ENCODE data around the gene PAX6. TPM values are rescaled to one million over a fixed set of nuclear protein-coding genes. Genes with fewer than 3 reads are reported as not detected.

PAX6 gene
- total RNA-seq, 1 experiment from 2014 or later: 14.6 TPM

DNA sequence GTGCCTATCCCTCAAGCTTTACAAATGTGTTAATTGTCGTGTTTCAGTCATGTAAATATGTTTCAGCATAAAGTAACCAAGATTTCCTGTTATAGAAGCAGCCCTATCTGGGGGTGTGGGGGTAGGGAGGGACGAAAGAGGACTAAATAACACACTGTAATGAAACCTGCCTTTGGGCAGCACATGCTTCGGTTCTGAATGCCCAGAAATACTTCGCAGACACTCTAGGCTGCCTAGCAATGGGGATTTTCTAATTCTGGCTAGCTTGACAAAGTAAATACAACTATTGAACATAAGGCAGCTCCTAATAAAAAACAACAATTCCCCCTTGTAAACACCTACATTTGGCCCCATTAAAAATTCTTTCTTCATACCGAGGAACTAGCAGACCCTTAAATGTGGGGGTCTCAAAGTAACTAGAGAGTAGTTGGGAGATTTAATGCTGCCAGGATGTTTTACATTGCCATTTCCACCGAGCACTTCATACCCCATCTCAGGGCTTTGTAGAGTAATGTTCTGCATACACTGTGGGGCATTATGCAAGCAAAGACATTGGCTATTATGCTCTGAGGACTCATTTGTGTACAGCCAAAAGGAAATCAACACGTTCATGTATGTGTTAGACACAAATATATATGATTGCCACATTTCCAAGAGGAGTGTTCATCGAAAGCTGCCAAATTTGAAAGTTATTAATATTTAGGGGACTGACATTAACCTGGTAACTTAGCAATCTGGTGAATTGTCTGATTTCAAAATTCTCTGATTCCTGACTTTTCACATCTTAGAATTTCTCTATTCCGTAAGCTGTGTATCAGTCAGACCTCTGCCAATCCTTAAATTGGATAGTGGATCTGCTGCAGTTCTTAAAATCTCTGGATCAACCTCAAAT, 42.1 kb downstream of the PAX6 start:
- H3F3A ChIP-seq (ENCODE audit: low read length, unreplicated experiment): no peaks in the 10 kb centered on the region
- H2AFZ ChIP-seq (ENCODE audit: low read length): no peak overlapping the region
- H3K36me3 ChIP-seq (ENCODE audit: low read depth, low read length): no peaks in the 10 kb centered on the region
- no TSS peak for BruUV-seq (replicated peaks)
- no peaks in the 10 kb centered on the region for H4K20me1 ChIP-seq (ENCODE audit: low read length)
- no peaks in the 10 kb centered on the region for H3K9me3 ChIP-seq (ENCODE audit: low read length)
- no peaks in the 10 kb centered on the region for H3K9me2 ChIP-seq (replicated peaks; ENCODE audit: low read length)
- TF ChIP-seq EZH2 (IDR thresholded peaks at IDR 0.05; ENCODE audit: low read length, unreplicated experiment) (no peak), EZH2phosphoT487 (IDR thresholded peaks at IDR 0.05; ENCODE audit: borderline replicate concordance, low read length) (no peak)
- TF ChIP-seq, protein P1, sequence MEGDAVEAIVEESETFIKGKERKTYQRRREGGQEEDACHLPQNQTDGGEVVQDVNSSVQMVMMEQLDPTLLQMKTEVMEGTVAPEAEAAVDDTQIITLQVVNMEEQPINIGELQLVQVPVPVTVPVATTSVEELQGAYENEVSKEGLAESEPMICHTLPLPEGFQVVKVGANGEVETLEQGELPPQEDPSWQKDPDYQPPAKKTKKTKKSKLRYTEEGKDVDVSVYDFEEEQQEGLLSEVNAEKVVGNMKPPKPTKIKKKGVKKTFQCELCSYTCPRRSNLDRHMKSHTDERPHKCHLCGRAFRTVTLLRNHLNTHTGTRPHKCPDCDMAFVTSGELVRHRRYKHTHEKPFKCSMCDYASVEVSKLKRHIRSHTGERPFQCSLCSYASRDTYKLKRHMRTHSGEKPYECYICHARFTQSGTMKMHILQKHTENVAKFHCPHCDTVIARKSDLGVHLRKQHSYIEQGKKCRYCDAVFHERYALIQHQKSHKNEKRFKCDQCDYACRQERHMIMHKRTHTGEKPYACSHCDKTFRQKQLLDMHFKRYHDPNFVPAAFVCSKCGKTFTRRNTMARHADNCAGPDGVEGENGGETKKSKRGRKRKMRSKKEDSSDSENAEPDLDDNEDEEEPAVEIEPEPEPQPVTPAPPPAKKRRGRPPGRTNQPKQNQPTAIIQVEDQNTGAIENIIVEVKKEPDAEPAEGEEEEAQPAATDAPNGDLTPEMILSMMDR (conservative IDR thresholded peaks at IDR 0.05; ENCODE audit: low read depth, low read length): no peak
- no peak overlapping the region for H3K27ac ChIP-seq (ENCODE audit: low read length)
- no peak for DNase-seq
- no peak overlapping the region for H3K9ac ChIP-seq (ENCODE audit: low read length)
- no peak overlapping the region for H3K4me2 ChIP-seq (ENCODE audit: low read length)
- no peak overlapping the region for H3K4me3 ChIP-seq (ENCODE audit: low read length)
- CTCF ChIA-PET: no interaction called here
- no peaks in the 10 kb centered on the region for H3K79me2 ChIP-seq (ENCODE audit: low read length)
- intact Hi-C loops (cut with micrococcal nuclease): no loop called here
- ATAC-seq: no peak
- no peaks in the 10 kb centered on the region for H3K27me3 ChIP-seq (ENCODE audit: low read length)
- H3K4me1 ChIP-seq (ENCODE audit: insufficient read depth, low read length): no peaks in the 10 kb centered on the region
- POLR2A ChIA-PET (ENCODE audit: unreplicated experiment): no interaction called here

DNA sequence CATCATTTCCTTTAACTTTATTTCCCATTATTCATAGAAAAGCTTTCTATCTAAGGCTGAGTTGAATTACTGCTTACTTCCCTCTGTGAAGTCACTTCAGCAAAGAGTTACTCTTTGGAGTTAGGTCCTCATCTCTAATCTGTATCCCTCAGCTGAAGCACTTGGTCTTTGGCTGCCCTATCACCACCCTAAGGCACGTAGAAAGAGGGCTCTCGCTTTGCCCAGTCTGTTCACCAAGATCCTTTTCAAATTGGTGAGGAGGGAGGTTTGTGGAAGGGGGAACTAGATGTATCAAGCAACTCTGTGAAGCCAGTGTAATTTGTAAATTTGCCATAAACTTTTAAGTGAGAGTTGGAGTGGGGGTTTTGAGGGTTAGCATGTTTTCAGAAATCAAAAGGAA, 43.4 kb downstream of the PAX6 start:
- no peaks in the 10 kb centered on the region for H4K20me1 ChIP-seq (ENCODE audit: low read length)
- POLR2A ChIA-PET (ENCODE audit: unreplicated experiment): no interaction called here
- no peaks in the 10 kb centered on the region for H3K27me3 ChIP-seq (ENCODE audit: low read length)
- intact Hi-C loops (cut with micrococcal nuclease): no loop called here
- ATAC-seq (no peak), DNase-seq (no peak)
- no peak overlapping the region for H3K27ac ChIP-seq (ENCODE audit: low read length)
- no peak overlapping the region for H3K4me2 ChIP-seq (ENCODE audit: low read length)
- H3K4me1 ChIP-seq (ENCODE audit: insufficient read depth, low read length): no peaks in the 10 kb centered on the region
- BruUV-seq (replicated peaks): no TSS peak
- CTCF ChIA-PET: no interaction called here
- H3K4me3 ChIP-seq (ENCODE audit: low read length): no peak overlapping the region
- TF ChIP-seq EZH2phosphoT487 (IDR thresholded peaks at IDR 0.05; ENCODE audit: borderline replicate concordance, low read length) (no peak), EZH2 (IDR thresholded peaks at IDR 0.05; ENCODE audit: low read length, unreplicated experiment) (no peak)
- TF ChIP-seq, protein P1 (conservative IDR thresholded peaks at IDR 0.05; ENCODE audit: low read depth, low read length): no peak
- H3K9me2 ChIP-seq (replicated peaks; ENCODE audit: low read length): no peaks in the 10 kb centered on the region
- H3K36me3 ChIP-seq (ENCODE audit: low read depth, low read length): no peaks in the 10 kb centered on the region
- no peaks in the 10 kb centered on the region for H3K79me2 ChIP-seq (ENCODE audit: low read length)
- no peak overlapping the region for H2AFZ ChIP-seq (ENCODE audit: low read length)
- no peak overlapping the region for H3K9ac ChIP-seq (ENCODE audit: low read length)
- no peaks in the 10 kb centered on the region for H3F3A ChIP-seq (ENCODE audit: low read length, unreplicated experiment)
- no peaks in the 10 kb centered on the region for H3K9me3 ChIP-seq (ENCODE audit: low read length)

DNA sequence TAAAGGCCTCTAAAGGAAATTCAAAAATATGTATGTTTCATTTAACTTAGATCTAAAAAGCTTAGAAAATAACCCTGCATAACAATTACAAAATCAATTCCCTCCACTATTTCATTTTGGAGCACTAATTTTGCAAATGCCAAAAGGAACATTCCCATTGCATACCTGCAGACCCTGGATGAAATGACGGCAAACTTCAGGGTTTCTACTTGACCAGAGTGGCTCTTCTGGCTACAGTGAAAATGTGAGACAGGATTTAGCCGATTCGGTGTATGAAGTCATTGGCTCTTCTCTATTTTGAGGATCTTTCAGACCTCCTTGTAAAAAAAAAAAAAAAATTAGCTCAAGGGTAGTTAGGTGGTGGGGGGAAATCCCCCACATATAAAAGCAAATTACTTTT, 44.1 kb downstream of the PAX6 start:
- POLR2A ChIA-PET (ENCODE audit: unreplicated experiment): no interaction called here
- Histone ChIP-seq H3K4me2 (ENCODE audit: low read length) (no peak overlapping the region), H3K9ac (ENCODE audit: low read length) (no peak overlapping the region), H3K9me3 (ENCODE audit: low read length) (no peaks in the 10 kb centered on the region), H3F3A (ENCODE audit: low read length, unreplicated experiment) (no peaks in the 10 kb centered on the region), H3K4me3 (ENCODE audit: low read length) (no peak overlapping the region), H3K9me2 (replicated peaks; ENCODE audit: low read length) (no peaks in the 10 kb centered on the region), H3K79me2 (ENCODE audit: low read length) (no peaks in the 10 kb centered on the region), H4K20me1 (ENCODE audit: low read length) (no peaks in the 10 kb centered on the region), H3K27me3 (ENCODE audit: low read length) (no peaks in the 10 kb centered on the region), H2AFZ (ENCODE audit: low read length) (no peak overlapping the region), H3K36me3 (ENCODE audit: low read depth, low read length) (no peaks in the 10 kb centered on the region), H3K27ac (ENCODE audit: low read length) (no peak overlapping the region), H3K4me1 (ENCODE audit: insufficient read depth, low read length) (no peaks in the 10 kb centered on the region)
- no TSS peak for BruUV-seq (replicated peaks)
- ATAC-seq: no peak
- DNase-seq: no peak
- intact Hi-C loops (cut with micrococcal nuclease): no loop called here
- CTCF ChIA-PET: no interaction called here
- TF ChIP-seq, protein P1 (conservative IDR thresholded peaks at IDR 0.05; ENCODE audit: low read depth, low read length): no peak
- TF ChIP-seq EZH2phosphoT487 (IDR thresholded peaks at IDR 0.05; ENCODE audit: borderline replicate concordance, low read length): no peak
- no peak for TF ChIP-seq EZH2 (IDR thresholded peaks at IDR 0.05; ENCODE audit: low read length, unreplicated experiment)
